ENCODE measurements around the gene RELT. TPM values are rescaled to one million over a fixed set of nuclear protein-coding genes. Genes with fewer than 3 reads are reported as not detected.

The RELT gene
- total RNA-seq, 2 donors from 2014 or later: 6.5 to 14.2 TPM

GRCh38 chr11:73366953-73367352 lies 9.2 kb upstream of the RELT start:
- no peaks in the 10 kb centered on the region for H3K27me3 ChIP-seq (replicated peaks; ENCODE audit: insufficient read depth)
- no peak overlapping the region for H3K27ac ChIP-seq
- H3K4me3 ChIP-seq: no peak overlapping the region
- DNase-seq (ENCODE audit: low spot score) (no peak), ATAC-seq (ENCODE audit: insufficient number of reproducible peaks, low FRiP score, low read depth) (no peak)
- peaks cover 61% of the 10 kb centered on the region for H3K36me3 ChIP-seq
- TF ChIP-seq, protein P1, sequence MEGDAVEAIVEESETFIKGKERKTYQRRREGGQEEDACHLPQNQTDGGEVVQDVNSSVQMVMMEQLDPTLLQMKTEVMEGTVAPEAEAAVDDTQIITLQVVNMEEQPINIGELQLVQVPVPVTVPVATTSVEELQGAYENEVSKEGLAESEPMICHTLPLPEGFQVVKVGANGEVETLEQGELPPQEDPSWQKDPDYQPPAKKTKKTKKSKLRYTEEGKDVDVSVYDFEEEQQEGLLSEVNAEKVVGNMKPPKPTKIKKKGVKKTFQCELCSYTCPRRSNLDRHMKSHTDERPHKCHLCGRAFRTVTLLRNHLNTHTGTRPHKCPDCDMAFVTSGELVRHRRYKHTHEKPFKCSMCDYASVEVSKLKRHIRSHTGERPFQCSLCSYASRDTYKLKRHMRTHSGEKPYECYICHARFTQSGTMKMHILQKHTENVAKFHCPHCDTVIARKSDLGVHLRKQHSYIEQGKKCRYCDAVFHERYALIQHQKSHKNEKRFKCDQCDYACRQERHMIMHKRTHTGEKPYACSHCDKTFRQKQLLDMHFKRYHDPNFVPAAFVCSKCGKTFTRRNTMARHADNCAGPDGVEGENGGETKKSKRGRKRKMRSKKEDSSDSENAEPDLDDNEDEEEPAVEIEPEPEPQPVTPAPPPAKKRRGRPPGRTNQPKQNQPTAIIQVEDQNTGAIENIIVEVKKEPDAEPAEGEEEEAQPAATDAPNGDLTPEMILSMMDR (IDR thresholded peaks at IDR 0.05): no peak
- H3K9me3 ChIP-seq: no peaks in the 10 kb centered on the region
- H3K4me1 ChIP-seq (ENCODE audit: control insufficient read depth in 1 of 2, low read depth in 2 of 2): peaks cover 0 to 1% of the 10 kb centered on the region in 2 donors

- Histone ChIP-seq H3K27ac (peak overlapping the region in 1 of 2 donors; percentile 18), H3K9me3 (no peaks in the 10 kb centered on the region), H3K4me3 (no peak overlapping the region), H3K36me3 (peaks cover 59% of the 10 kb centered on the region), H3K4me1 (ENCODE audit: control insufficient read depth in 1 of 2, low read depth in 2 of 2) (peaks cover 0 to 7% of the 10 kb centered on the region in 2 donors), H3K27me3 (replicated peaks; ENCODE audit: insufficient read depth) (no peaks in the 10 kb centered on the region)
- TF ChIP-seq, protein P1 (IDR thresholded peaks at IDR 0.05): no peak
- DNase-seq (ENCODE audit: low spot score) (no peak), ATAC-seq (ENCODE audit: insufficient number of reproducible peaks, low FRiP score, low read depth) (no peak)
Measured at GRCh38 chr11:73367482-73368024, 8.6 kb upstream of the RELT start.

GRCh38 chr11:73372375-73372993 lies 3.7 kb upstream of the RELT start:
- peaks cover 0 to 24% of the 10 kb centered on the region in 2 donors for H3K4me1 ChIP-seq (ENCODE audit: control insufficient read depth in 1 of 2, low read depth in 2 of 2)
- no peak overlapping the region for H3K4me3 ChIP-seq
- peaks cover 13% of the 10 kb centered on the region for H3K36me3 ChIP-seq
- ATAC-seq (ENCODE audit: insufficient number of reproducible peaks, low FRiP score, low read depth) (no peak), DNase-seq (ENCODE audit: low spot score) (no peak)
- no peaks in the 10 kb centered on the region for H3K27me3 ChIP-seq (replicated peaks; ENCODE audit: insufficient read depth)
- H3K27ac ChIP-seq: peak overlapping the region; percentile 45 to 62
- TF ChIP-seq, protein P1 (IDR thresholded peaks at IDR 0.05): peak; percentile 15
- no peaks in the 10 kb centered on the region for H3K9me3 ChIP-seq

DNA sequence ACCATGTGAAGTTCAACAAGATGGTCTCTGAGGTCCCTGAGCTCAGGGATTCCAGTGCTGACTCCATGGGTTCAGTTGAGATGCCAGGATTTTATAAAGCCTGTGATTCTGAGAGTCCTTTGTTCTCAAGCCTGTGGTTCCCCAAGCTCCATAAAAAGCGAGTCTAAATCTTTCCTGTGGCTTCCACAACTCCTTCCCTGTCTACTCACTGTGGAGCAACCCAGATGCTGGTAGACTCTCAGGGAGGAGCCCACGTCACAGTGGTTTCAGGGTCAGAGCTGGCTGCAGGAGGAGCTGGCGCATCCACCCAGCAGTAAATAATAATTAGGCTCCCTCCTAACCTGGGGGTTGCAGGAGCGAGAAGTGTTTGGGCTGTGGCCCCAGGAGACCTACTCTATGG lies 2.0 kb upstream of the RELT start:
- Histone ChIP-seq H3K27me3 (replicated peaks; ENCODE audit: insufficient read depth) (no peaks in the 10 kb centered on the region), H3K4me1 (ENCODE audit: control insufficient read depth in 1 of 2, low read depth in 2 of 2) (peaks cover 0 to 31% of the 10 kb centered on the region in 2 donors), H3K36me3 (no peaks in the 10 kb centered on the region), H3K9me3 (no peaks in the 10 kb centered on the region), H3K4me3 (no peak overlapping the region), H3K27ac (no peak overlapping the region)
- ATAC-seq (ENCODE audit: insufficient number of reproducible peaks, low FRiP score, low read depth) (no peak), DNase-seq (ENCODE audit: low spot score) (no peak)
- TF ChIP-seq, protein P1 (IDR thresholded peaks at IDR 0.05): no peak

- no peaks in the 10 kb centered on the region for H3K27me3 ChIP-seq (replicated peaks; ENCODE audit: insufficient read depth)
- ATAC-seq (ENCODE audit: insufficient number of reproducible peaks, low FRiP score, low read depth) (peak; percentile 1), DNase-seq (ENCODE audit: low spot score) (no peak)
- no peaks in the 10 kb centered on the region for H3K36me3 ChIP-seq
- peak overlapping the region; percentile 83 to 84 for H3K27ac ChIP-seq
- no peaks in the 10 kb centered on the region for H3K9me3 ChIP-seq
- H3K4me3 ChIP-seq: peak overlapping the region; percentile 77
- TF ChIP-seq, protein P1 (IDR thresholded peaks at IDR 0.05): no peak
- peaks cover 3 to 40% of the 10 kb centered on the region in 2 donors for H3K4me1 ChIP-seq (ENCODE audit: control insufficient read depth in 1 of 2, low read depth in 2 of 2)
Measured at GRCh38 chr11:73375830-73376159, 404 bp upstream of the RELT start.

All from thoracic aorta (tissue), 2 donors.